NCI-H2081 (cell line): ENCODE results near the gene LRP1B.

Source experiments
- DNase-seq, 2 experiments: peaks; one replicate each; lab custom pipeline; 2025; lab: John Stamatoyannopoulos, UW

Gene LRP1B

GRCh38 chr2:141515931-141516330 lies 614.9 kb downstream of the LRP1B start:
- no peak for DNase-seq

- no peak for DNase-seq
Measured at GRCh38 chr2:141513853-141514252, 617.0 kb downstream of the LRP1B start.

- no peak for DNase-seq
Measured at GRCh38 chr2:141508806-141509595, 621.8 kb downstream of the LRP1B start.

GRCh38 chr2:141508086-141508752 lies 622.6 kb downstream of the LRP1B start:
- no peak for DNase-seq

GRCh38 chr2:141506135-141506534 lies 624.7 kb downstream of the LRP1B start:
- DNase-seq, result no peak

GRCh38 chr2:141501752-141502151 lies 629.1 kb downstream of the LRP1B start:
- no peak for DNase-seq

GRCh38 chr2:141499123-141499522 lies 631.7 kb downstream of the LRP1B start:
- no peak for DNase-seq

- DNase-seq, result no peak
Measured at GRCh38 chr2:141498561-141498960, 632.3 kb downstream of the LRP1B start.

GRCh38 chr2:141497272-141497671 lies 633.5 kb downstream of the LRP1B start:
- no peak for DNase-seq

GRCh38 chr2:141496810-141497209 lies 634.0 kb downstream of the LRP1B start:
- DNase-seq, result no peak

GRCh38 chr2:141493936-141494335 lies 636.9 kb downstream of the LRP1B start:
- DNase-seq, result no peak

- DNase-seq, result no peak
Measured at GRCh38 chr2:141492816-141493215, 638.0 kb downstream of the LRP1B start.

GRCh38 chr2:141490886-141491285 lies 639.9 kb downstream of the LRP1B start:
- DNase-seq, result no peak

GRCh38 chr2:141482697-141483096 lies 648.1 kb downstream of the LRP1B start:
- no peak for DNase-seq

- DNase-seq, result no peak
Measured at GRCh38 chr2:141475801-141476200, 655.0 kb downstream of the LRP1B start.

- DNase-seq, result no peak
Measured at GRCh38 chr2:141468761-141469160, 662.1 kb downstream of the LRP1B start.

- DNase-seq, result no peak
Measured at GRCh38 chr2:141467331-141467730, 663.5 kb downstream of the LRP1B start.

- DNase-seq, result no peak
Measured at GRCh38 chr2:141464995-141465394, 665.8 kb downstream of the LRP1B start.

GRCh38 chr2:141458351-141458750 lies 672.5 kb downstream of the LRP1B start:
- DNase-seq, result no peak

GRCh38 chr2:141455877-141456276 lies 674.9 kb downstream of the LRP1B start:
- DNase-seq, result no peak

- no peak for DNase-seq
Measured at GRCh38 chr2:141455211-141455826, 675.5 kb downstream of the LRP1B start.

- DNase-seq, result no peak
Measured at GRCh38 chr2:141440072-141440635, 690.7 kb downstream of the LRP1B start.

GRCh38 chr2:141439524-141439923 lies 691.3 kb downstream of the LRP1B start:
- no peak for DNase-seq
